CD4-positive, alpha-beta T cell treated with Interleukin-4 for 4 hours (primary cell): ENCODE data around the gene LMBRD2.
"Not testable (repeated sequence)": the region's sequence is repeated elsewhere in the genome, so short reads cannot be mapped to it uniquely, and the experiment has no call there.

Experiments used
- DNase-seq: peaks from one replicate; pipeline ENCODE4 v3.0.0-alpha.2; 2020

LMBRD2 gene

DNA sequence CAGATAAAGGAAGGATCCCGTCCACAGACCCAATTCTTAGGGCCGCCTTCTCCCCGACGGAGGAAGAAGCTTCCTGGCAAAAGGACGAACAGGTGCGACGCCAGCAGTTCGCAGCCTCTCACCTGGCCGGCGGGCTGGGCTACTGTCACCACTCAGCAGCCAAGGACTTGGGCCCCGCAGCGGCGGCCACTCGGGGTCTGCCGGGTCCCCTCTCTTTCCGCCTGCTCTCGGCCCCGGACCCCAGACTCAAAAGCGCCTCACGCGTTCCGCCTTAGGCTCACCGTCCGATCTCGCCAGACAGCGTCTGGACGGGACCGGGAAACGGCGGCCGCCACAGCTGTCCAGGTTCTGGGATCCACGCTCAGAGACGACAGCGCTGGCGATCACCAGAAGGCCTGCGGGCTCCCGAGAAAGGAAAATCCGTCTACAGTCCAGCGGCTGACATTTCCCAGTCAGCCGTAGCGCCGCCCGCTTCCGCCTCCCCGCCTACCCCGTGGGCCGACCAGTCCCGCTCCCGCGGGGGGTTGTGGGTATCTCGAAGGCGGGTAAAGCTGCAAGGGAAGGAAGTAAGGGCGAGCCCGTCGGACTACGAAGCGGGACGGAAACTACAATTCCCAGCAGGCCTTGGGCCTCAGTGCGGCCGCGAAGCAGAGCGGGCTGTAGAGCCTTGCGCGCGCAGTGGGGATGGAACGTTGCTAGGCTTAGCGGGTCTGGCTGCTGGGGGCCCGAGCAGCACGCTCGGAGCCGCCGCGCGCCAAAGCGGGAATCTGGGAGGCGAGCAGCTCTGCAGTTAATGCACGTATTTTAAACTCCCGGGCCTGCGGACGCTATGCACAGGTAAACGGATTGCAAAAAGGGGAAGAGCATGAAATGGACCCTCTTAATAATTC lies at the start of gene LMBRD2, which contains the start of gene SKP2:
LMBRD2 (minus strand) TSS at position 454 of the 890 bp plus-strand sequence. CDS start 8,538 bp downstream, outside the sequence.
SKP2 (plus strand) TSS at position 678 of the 890 bp plus-strand sequence; CDS start at position 830, 152 bp downstream.
- peak; percentile 96 for DNase-seq

GRCh38 chr5:36200513-36200912 lies 48.8 kb upstream of the LMBRD2 start:
- DNase-seq: no peak

DNA sequence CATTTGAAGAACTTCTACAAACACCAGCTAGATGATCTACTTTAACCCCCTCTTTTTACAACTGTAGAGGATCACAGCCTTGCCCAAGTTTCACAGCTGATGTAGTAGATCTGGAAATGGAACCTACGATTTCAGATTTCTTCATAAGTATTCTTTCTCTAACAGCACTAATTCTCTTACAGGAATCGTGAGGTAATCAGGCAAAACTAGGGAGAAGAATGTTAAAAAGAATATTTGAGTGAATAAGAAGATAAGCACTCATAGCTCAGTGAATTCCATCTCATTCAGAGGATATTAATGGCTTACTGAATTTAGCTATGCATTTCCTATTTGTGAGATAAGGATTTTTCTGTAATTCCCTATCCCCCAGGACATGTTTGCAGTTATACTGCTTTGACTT lies 47.9 kb upstream of the LMBRD2 start:
- no peak for DNase-seq

GRCh38 chr5:36198783-36199182 lies 47.1 kb upstream of the LMBRD2 start:
- DNase-seq: not testable (repeated sequence)

DNA sequence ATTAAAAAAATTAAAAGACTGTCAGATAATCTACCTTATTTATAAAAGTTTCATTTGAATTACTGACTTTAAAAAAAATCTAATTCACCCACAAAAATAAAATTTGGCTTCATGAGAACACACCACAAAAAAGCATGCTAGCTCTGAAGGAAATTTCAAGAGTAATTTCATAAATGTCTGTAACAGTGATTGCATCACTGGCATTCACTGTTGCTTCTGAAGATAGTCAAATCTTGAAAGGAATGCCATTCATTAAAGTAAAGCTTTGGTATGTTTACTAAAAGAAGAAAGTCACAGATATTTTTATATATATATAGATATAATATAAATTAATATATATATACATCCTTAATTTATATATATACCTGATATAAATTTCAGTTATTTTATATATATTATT lies 46.6 kb upstream of the LMBRD2 start:
- no peak for DNase-seq

DNA sequence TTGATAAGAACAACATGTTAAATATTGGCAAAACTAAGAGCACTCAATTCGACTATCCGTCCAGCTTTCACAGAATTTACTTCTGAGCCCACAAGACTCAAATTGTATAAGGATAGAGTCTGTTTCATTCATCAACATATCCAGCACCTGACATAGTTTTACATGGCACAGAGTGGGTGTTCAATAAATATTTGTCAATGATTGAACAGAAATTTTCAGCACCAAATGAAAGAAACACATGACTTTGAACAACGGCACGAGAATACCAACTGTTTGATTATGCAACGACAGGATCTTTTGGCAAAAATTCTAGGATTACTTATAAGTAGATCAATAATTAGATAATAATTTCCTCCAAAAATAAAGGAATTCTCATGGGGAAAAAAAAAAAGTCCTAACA lies 42.1 kb upstream of the LMBRD2 start:
- DNase-seq: no peak

GRCh38 chr5:36184408-36184807 lies 32.7 kb upstream of the LMBRD2 start:
- DNase-seq: not testable (repeated sequence)

DNA sequence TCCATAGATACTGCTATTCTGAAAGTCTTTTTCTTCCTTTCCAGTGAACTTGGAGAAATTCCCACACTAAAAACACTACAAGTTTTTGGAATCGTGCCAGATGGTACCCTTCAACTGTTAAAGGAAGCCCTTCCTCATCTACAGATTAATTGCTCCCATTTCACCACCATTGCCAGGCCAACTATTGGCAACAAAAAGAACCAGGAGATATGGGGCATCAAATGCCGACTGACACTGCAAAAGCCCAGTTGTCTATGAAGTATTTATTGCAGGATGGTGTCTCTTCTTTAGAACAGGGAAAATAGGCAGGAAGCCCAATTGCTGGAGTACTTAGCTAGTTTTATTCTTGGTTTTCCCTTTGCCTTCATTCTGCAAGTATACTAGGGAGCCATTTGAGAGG lies 30.1 kb upstream of the LMBRD2 start:
- DNase-seq: no peak

- DNase-seq: no peak
Measured at GRCh38 chr5:36180556-36181350, 29.1 kb upstream of the LMBRD2 start.

DNA sequence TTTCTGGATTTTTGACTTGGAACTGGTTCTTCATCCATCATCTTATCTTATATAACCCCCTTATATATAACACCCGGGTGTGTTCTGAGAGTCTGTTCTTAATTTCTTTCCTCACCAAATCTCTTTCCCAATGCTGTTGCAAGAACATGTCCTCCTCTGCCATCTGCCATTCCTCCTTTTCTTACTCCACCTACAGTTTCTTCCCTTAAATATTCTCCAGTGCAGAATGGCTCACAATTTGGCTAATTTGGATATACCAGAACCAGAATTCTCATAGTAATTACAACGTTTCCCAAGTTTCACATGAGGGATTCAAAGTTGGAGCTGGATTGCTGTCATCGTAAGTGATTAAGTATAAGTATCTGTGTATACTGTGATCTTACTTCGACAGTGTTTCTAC lies 28.3 kb upstream of the LMBRD2 start:
- DNase-seq: no peak

- DNase-seq: no peak
Measured at GRCh38 chr5:36178524-36178890, 26.8 kb upstream of the LMBRD2 start.

DNA sequence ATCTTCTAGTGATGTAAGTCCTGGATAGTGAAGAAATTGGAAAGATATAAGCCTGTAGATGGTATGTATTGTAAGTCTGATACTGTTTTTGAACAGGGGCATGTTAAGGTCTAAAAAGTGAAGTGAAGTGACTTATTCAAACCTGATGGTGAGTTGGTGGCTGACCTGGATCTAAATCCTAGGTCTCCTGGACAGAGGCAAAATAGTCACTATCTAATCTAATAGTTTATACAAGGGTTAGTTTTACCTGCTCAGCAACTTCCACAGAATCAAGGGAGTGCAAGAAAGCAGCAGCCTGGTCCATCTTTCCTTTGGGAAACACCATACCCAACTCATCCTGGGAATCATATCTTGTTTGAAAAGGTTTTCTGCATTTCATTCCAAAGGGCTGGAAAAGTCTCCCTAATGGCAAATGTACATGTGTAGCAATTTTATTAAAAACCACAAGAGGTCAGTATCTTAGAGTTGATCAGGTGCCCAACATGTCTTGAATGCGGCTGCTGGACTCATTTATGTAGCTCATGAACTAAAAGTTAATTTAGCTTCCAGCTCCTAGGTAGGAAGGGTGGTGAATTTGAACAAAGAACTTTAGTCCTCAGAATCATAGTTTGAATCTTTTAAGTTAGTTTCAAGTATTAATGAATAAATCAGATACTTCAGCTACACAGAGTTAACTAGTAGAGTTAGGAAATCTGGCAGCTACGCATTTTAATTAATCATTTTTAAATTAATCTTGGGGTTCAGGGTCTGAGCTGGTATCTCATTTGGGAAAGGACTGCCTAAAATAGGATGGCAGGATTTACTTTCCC lies 26.2 kb upstream of the LMBRD2 start:
- DNase-seq: no peak

- no peak for DNase-seq
Measured at GRCh38 chr5:36177154-36177553, 25.5 kb upstream of the LMBRD2 start.

DNA sequence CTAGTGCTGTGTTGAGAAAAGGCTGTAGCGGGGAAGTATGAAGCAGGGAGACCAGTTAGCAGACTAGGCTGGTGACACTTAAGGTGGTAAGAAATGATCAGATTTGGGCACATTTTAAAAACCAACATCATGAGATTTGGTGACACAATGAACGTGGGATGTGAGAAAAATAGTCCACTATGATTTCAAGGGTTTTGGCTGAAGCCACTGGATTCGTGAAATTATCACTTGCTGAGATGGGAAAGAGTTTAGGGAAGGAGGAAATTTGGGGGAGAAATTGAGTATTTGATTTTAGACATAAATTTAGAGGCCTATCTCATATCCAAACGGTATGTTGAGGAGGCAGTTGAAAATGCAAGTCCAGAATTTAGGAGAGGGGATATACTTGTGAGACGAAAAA lies 23.4 kb upstream of the LMBRD2 start:
- no peak for DNase-seq

DNA sequence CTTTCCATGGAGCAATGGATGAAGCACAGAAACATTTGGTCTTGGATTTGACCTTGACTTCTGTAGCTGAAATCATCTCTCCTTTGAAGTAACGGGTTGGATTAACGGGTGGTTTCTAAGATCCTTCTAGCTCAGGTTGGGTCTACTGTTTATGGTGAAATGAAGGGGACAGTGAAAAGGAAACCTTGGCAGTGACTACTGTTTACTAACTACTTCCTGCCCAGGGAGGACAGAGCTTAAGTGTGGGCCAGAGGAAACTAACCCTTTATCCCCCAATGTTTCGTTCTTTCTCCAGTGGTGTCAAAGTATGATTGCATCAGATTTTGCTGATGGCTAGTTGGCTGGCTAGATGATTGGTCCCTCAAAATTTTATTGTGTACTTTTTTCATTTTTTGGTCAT lies 22.4 kb upstream of the LMBRD2 start:
- DNase-seq: no peak

DNA sequence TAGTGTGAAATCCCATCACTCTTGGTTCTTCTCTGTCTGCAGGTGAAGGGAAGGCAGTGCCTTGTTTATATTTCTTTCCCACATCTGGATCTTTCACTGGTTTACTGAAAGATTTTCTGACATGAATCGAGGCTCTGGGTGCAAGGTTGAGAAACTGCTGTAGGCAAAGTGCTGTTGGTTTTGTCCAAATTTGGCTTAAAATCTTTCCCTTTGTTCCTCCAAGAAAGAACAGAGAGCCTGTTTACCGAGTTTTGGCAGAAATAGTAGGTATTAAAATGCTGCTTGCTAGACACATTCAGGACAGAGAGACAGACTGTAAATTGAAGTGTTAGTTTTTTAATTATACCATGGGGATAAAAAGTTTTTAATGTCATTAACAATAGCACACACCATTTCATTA lies 21.7 kb upstream of the LMBRD2 start:
- DNase-seq: no peak

GRCh38 chr5:36172599-36172998 lies 20.9 kb upstream of the LMBRD2 start:
- no peak for DNase-seq

GRCh38 chr5:36170832-36171424 lies 19.2 kb upstream of the LMBRD2 start:
- DNase-seq: no peak

DNA sequence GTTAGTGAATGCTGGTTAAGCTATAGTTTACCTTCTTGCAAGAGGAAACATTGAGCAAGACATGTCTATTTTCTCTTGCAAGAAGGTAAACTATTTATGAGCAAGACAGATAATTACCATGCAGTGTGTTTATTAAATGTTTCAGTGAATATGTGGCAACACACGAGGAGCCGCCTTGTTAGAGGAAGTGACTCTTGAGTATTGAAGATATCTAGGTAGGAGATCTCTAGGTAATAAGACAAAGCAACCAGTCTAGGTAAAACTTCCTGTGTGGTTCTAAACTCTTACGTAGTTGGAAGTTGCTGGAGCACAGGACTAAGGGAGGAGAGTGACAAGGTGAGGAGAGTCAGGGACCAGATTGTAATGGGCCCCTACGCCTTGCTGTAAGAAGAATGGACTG lies 17.1 kb upstream of the LMBRD2 start:
- peak; percentile 10 for DNase-seq

DNA sequence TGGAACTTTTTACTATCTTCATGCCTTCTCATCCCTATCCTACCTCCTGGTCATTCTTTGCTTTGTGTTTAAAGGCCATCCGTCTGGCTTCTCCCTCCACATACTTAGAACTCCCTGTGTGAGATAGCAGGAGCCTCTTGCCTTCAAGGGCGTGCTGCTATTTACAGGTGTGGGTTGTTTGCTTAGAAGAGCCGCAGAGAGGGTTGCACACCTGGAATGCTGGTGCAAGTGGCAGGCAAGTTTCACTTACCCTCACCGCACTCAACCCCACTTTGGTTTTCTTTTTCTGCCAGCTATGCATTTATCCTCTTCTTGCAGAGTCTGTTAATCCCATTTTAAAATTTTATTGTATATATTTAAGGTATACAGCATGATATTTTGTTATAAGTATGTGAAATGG lies 12.8 kb upstream of the LMBRD2 start:
- DNase-seq: no peak

DNA sequence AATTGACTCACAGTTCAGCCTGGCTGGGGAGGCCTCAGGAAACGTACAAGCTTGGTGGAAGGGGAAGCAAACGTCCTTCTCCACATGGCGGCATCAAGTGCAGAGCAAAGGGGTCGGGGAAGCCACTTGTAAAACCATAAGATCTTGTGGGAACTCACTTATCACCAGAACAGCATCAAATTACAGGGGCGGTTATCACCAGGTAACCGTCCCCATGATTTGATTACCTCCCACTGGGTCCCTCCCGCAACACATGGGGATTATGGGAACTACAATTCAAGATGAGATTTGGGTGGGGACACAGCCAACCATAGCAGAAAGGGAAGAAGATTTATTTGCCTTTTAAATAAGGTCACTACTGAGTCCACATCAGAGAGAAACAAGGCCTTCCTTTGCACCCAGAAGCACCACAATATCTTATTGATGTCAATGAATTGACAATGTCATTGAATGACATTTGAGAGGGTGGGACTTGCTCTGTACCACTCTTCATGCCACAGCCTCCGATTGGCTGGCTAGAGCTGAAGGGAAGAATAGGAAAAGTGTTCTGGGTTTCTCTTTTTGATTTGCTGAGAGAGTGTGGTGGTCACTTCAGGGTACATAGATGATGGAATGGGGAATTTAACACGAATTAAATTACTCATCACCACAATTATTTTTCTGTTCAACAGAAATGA lies 11.3 kb upstream of the LMBRD2 start:
- no peak for DNase-seq

DNA sequence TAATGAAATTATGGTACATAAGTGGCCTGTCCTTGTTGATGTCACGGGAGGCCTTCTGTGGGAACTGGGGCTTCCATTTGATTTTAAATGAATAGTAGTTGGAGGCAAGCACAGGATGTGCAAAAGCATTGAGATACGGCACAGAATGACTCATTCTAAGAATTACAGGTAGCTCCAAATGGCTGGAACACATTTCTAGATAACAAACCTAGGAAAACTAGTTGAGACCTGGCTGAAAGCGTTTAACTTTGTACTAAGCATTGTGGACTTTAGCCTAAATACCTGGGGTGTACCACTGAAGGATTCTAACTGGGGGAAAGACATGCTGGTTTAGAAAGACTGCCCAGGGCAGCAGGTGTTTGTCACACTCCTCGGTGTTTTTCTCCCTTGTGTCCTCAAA lies 9.7 kb upstream of the LMBRD2 start:
- no peak for DNase-seq
